ENCODE results near the gene NOS1AP.

The NOS1AP gene

DNA sequence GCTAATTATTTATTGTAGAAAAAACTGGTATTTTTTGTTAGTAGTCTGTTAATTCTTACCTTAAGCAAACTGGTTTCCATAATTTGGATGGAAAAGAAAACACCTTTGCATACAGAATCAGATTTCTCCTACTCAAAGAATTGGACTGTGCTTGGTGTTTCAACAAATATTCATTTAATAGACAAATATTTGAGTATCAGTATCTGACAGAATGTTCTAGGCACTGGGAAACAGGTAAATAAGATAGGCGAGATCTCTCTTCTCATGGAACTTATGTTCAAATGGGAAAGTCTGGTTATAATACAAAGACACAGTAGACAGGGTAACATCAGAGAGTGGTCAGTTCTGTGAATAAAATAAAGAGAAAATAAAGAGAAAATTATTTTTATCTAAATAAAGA, 119.9 kb downstream of the NOS1AP start:
- Histone ChIP-seq H3K27me3 (no peaks in the 10 kb centered on the region), H3K27ac (no peak overlapping the region), H3K4me1 (ENCODE audit: control insufficient read depth in 1 of 2, insufficient read depth in 1 of 2, low read depth in 1 of 2, low read length in 1 of 2) (peaks cover 0 to under 1% of the 10 kb centered on the region in 2 experiments), H3K4me3 (ENCODE audit: low read depth in 1 of 2, low read length in 1 of 2) (no peak overlapping the region), H3K9me3 (no peaks in the 10 kb centered on the region), H3K36me3 (no peaks in the 10 kb centered on the region)
- TF ChIP-seq, protein P1, sequence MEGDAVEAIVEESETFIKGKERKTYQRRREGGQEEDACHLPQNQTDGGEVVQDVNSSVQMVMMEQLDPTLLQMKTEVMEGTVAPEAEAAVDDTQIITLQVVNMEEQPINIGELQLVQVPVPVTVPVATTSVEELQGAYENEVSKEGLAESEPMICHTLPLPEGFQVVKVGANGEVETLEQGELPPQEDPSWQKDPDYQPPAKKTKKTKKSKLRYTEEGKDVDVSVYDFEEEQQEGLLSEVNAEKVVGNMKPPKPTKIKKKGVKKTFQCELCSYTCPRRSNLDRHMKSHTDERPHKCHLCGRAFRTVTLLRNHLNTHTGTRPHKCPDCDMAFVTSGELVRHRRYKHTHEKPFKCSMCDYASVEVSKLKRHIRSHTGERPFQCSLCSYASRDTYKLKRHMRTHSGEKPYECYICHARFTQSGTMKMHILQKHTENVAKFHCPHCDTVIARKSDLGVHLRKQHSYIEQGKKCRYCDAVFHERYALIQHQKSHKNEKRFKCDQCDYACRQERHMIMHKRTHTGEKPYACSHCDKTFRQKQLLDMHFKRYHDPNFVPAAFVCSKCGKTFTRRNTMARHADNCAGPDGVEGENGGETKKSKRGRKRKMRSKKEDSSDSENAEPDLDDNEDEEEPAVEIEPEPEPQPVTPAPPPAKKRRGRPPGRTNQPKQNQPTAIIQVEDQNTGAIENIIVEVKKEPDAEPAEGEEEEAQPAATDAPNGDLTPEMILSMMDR (IDR thresholded peaks at IDR 0.05) = no peak

DNA sequence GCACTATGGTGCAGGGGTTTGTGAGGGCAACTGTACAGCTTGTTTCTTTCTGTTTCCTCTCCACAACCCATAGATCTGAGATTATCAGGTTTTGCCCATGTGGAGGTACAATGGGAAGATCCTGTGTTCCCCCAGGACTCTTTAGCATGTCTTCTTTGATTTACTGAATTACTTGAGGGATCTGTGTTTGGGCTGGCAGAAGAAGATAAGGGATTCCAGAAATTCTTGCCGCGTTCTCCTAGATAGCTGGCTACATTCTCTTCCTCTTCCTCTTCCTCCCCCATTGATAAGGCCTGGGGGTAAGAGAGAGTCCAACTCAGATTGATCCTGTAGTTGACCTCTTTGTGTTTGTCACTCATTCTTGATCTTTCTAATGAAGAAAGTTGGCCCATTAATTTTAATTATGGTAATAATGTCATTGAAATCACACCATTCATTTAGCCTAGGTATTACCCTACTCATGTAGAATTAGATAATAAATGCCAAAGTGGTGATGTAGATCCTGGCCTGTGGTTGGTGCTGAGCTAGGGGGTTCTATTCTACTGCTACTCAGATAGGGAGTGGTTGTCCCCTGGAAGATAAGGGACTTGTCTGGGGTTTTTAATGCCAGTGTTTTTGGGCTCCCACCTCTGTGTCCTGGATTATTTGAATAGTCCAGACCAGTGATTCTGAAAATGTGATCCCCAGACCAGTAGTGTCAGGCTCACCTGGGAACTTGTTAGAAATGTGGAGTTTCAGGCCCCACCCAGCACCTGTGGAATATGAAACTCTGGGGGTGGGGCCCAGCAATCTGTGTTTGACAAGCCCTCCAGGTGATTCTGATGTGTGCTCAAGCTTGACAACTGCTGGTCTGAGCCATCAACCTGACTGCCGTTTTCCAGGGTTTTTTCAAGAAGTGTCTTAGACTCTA, 122.2 kb downstream of the NOS1AP start:
- no peak overlapping the region for H3K4me3 ChIP-seq (ENCODE audit: low read depth in 1 of 2, low read length in 1 of 2)
- TF ChIP-seq, protein P1 (IDR thresholded peaks at IDR 0.05) = no peak
- no peaks in the 10 kb centered on the region for H3K36me3 ChIP-seq
- H3K27ac ChIP-seq = no peak overlapping the region
- H3K4me1 ChIP-seq (ENCODE audit: control insufficient read depth in 1 of 2, insufficient read depth in 1 of 2, low read depth in 1 of 2, low read length in 1 of 2) = peaks cover 0 to 6% of the 10 kb centered on the region in 2 experiments
- H3K9me3 ChIP-seq = no peaks in the 10 kb centered on the region
- no peaks in the 10 kb centered on the region for H3K27me3 ChIP-seq

DNA sequence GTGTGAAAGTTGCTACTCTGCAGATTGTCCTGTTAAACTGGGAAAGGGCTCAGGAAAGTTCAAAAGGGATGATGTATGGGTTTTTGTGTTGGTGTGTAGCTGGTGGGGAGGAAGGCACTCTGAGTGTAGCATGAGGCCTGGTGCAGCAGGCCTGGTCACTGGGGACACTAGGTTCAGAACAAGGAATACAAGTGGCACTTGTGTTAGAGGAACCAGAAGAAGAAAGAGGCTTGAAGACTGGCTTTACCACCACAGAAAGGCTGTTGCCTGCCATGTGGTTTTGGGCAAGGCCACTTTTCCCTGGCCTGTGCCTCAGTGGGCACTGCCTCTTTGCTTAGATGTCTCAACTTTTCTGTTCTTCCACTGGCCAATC, 122.8 kb downstream of the NOS1AP start:
- TF ChIP-seq, protein P1 (IDR thresholded peaks at IDR 0.05) = no peak
- no peaks in the 10 kb centered on the region for H3K27me3 ChIP-seq
- no peak overlapping the region for H3K27ac ChIP-seq
- no peaks in the 10 kb centered on the region for H3K36me3 ChIP-seq
- peaks cover 0 to 6% of the 10 kb centered on the region in 2 experiments for H3K4me1 ChIP-seq (ENCODE audit: control insufficient read depth in 1 of 2, insufficient read depth in 1 of 2, low read depth in 1 of 2, low read length in 1 of 2)
- H3K9me3 ChIP-seq = no peaks in the 10 kb centered on the region
- no peak overlapping the region for H3K4me3 ChIP-seq (ENCODE audit: low read depth in 1 of 2, low read length in 1 of 2)

DNA sequence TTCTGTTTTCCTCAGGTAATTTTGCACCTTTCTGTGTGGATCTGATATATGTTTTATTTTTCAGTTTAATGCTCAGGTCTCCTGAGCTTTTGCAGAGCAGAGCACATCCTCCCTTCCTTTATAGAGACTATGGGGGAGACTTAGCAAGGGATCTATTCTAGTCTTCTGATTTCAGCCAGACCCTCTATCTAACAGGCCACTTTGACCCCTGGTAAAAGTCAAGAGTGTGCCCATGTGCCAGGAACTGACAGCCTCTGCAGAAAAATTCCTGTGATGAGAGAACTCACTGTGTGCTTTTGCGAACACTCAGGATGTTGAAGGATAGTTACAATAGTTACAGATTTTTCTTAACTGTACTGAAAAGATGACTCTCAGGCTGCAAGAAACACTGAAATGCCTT, 123.3 kb downstream of the NOS1AP start:
- TF ChIP-seq, protein P1 (IDR thresholded peaks at IDR 0.05) = no peak
- Histone ChIP-seq H3K4me1 (ENCODE audit: control insufficient read depth in 1 of 2, insufficient read depth in 1 of 2, low read depth in 1 of 2, low read length in 1 of 2) (peaks cover 0 to 6% of the 10 kb centered on the region in 2 experiments), H3K9me3 (no peaks in the 10 kb centered on the region), H3K27ac (no peak overlapping the region), H3K4me3 (ENCODE audit: low read depth in 1 of 2, low read length in 1 of 2) (no peak overlapping the region), H3K27me3 (no peaks in the 10 kb centered on the region), H3K36me3 (no peaks in the 10 kb centered on the region)

DNA sequence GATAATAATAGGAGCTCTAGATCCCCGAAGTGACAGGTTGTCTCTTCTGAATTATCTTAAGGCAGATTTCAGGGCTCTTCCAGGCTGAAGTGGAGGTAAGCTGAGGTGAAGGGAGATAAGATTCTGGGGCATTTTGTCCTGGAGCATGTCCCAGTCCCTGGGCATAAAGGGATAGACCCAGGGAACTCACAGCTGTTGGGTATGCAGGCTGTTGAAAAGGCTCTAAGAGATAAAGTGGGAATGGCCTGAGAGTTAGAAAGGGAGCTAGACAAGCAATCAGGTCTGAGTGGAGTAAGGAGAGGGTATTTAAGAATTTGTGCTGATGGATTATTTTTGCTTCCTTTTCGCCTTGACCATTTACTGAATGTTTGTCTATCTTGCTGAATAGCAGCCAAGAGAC, 123.7 kb downstream of the NOS1AP start:
- no peaks in the 10 kb centered on the region for H3K27me3 ChIP-seq
- peaks cover 0 to 6% of the 10 kb centered on the region in 2 experiments for H3K4me1 ChIP-seq (ENCODE audit: control insufficient read depth in 1 of 2, insufficient read depth in 1 of 2, low read depth in 1 of 2, low read length in 1 of 2)
- H3K4me3 ChIP-seq (ENCODE audit: low read depth in 1 of 2, low read length in 1 of 2) = no peak overlapping the region
- no peak overlapping the region for H3K27ac ChIP-seq
- no peaks in the 10 kb centered on the region for H3K36me3 ChIP-seq
- TF ChIP-seq, protein P1 (IDR thresholded peaks at IDR 0.05) = no peak
- H3K9me3 ChIP-seq = no peaks in the 10 kb centered on the region
